Kidney (tissue), 14 donors: ENCODE results near the gene DUSP21. TPM values are rescaled to one million over a fixed set of nuclear protein-coding genes. Genes with fewer than 3 reads are reported as not detected.
"Not testable (repeated sequence)": the region's sequence is repeated elsewhere in the genome, so short reads cannot be mapped to it uniquely, and the experiment has no call there.

ENCODE experiments used
- DNase-seq, 5 donors: peaks; one replicate each; pipeline ENCODE4 v3.0.0-alpha.2; 2013 to 2020
- FAIRE-seq: peaks from 2 replicates; lab custom pipeline; 2012; peaks lifted over from hg19 to GRCh38; lab: Jason Lieb, UNC
- H3K27ac ChIP-seq, 2 donors: one replicate each; pipeline ENCODE4 v1.7.0; 2013; ENCODE audit warnings: low read depth in 2 of 2, low read length in 2 of 2, inconsistent platforms in 1 of 2
- H3K27me3 ChIP-seq: one replicate; pipeline ENCODE4 v1.7.1; 2013; ENCODE audit warnings: low read length, inconsistent platforms; ENCODE audit not compliant: control insufficient read depth, insufficient read depth
- H3K36me3 ChIP-seq, 3 donors: one replicate each; pipeline versions ENCODE4 v1.7.0 to v1.7.1; 2013; ENCODE audit warnings: low read length in 3 of 3, control low read depth in 1 of 3, inconsistent platforms in 1 of 3; ENCODE audit not compliant: insufficient read depth in 3 of 3, control insufficient read depth in 2 of 3
- H3K4me1 ChIP-seq, 3 donors: one replicate each; pipeline versions ENCODE4 v1.7.0 to v1.7.1; 2013; ENCODE audit warnings: low read length in 3 of 3, inconsistent platforms in 1 of 3, low read depth in 1 of 3; ENCODE audit not compliant: control insufficient read depth in 2 of 3, insufficient read depth in 2 of 3
- H3K4me3 ChIP-seq, 3 donors: one replicate each; pipeline versions ENCODE4 v1.7.0 to v1.8.1; 2013; ENCODE audit warnings: low read length in 3 of 3, control low read depth in 1 of 3, inconsistent platforms in 1 of 3
- H3K9ac ChIP-seq, 3 donors: one replicate each; pipeline versions ENCODE4 v1.7.0 to v1.7.1; 2013; ENCODE audit warnings: low read length in 3 of 3, control low read depth in 1 of 3, inconsistent platforms in 1 of 3
- H3K9me3 ChIP-seq, 3 donors: one replicate each; pipeline versions ENCODE4 v1.7.0 to v1.7.1; 2013; ENCODE audit warnings: low read length in 3 of 3, control low read depth in 1 of 3, inconsistent platforms in 1 of 3; ENCODE audit not compliant: control insufficient read depth in 2 of 3, insufficient read depth in 1 of 3
- CTCF ChIP-seq: IDR thresholded peaks from 3 replicates; pipeline ENCODE4 v1.5.1; 2012; ENCODE audit warnings: mild to moderate bottlenecking, moderate library complexity, borderline replicate concordance; ENCODE audit not compliant: insufficient read depth; ENCODE audit errors: extremely low read depth
- intact Hi-C: fragments of 100-400 bp; cut with DNase I; formaldehyde crosslinking; loops from one replicate; pipeline ENCODE4 v1.11.1; 2022
- polyA plus RNA-seq: library from polyadenylated mRNA; stranded (reverse); fragments of 350-450 nt; fragmentation: Illumina TruSeq; extraction: RNeasy Lipid Tissue Mini Kit (QIAGEN cat#74804); gene quantifications from one replicate; pipeline ENCODE4 v1.2.3, GENCODE V29; 2014; ENCODE audit warnings: low read depth, low replicate concordance; ENCODE audit not compliant: insufficient read depth
- total RNA-seq: library from RNA; stranded (reverse); fragmentation: NEBNext Ultra II Directional; extraction: Animal tissue kit (Norgen Biotek cat#: 25700); gene quantifications from one replicate; pipeline ENCODE4 v1.2.1, GENCODE V29; 2021
- donor health status: control.
- donor health status: control.
- donor health status: control.
- donor health status: control.
- donor health status: control.
- donor health status: DM: yes; HTN: yes; CAD: no.
- donor health status: Normal renal cell carcinoma (clear cell type).

DUSP21 gene
- total and polyA plus RNA-seq, 2 donors from 2014 or later: not detected

DNA sequence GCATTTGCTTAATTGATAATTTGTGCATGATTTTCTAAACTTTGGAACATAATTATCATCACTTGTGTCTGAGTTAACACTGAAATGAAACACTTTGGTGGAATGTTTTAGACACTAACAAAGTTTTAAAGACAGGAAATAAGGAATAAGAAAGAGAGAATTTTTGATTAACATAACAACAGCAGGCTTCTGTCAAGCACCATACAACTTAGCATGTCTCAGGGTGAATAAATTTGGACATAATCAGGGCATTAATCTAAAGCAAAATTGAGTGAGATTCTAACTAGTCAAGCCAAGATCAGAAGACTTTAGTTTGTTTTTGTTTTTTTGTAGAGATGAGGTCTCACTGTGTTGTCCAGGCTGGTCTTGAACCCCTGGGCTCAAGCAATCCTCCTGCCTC is 28.1 kb upstream of the DUSP21 start:
- no peaks in the 10 kb centered on the region for H3K9me3 ChIP-seq
- intact Hi-C loops: no loop called here
- H3K27me3 ChIP-seq: no peaks in the 10 kb centered on the region
- FAIRE-seq (no peak), DNase-seq (no peak)
- no peak overlapping the region for H3K4me3 ChIP-seq
- no peaks in the 10 kb centered on the region for H3K36me3 ChIP-seq
- no peak overlapping the region for H3K27ac ChIP-seq
- no peak for TF ChIP-seq CTCF
- H3K4me1 ChIP-seq: no peaks in the 10 kb centered on the region
- no peak overlapping the region for H3K9ac ChIP-seq

GRCh38 chrX:44816367-44816766 is 27.5 kb upstream of the DUSP21 start:
- H3K4me3 ChIP-seq: no peak overlapping the region
- H3K36me3 ChIP-seq: no peaks in the 10 kb centered on the region
- DNase-seq (no peak), FAIRE-seq (no peak)
- H3K27me3 ChIP-seq: no peaks in the 10 kb centered on the region
- H3K9ac ChIP-seq: no peak overlapping the region
- H3K9me3 ChIP-seq: no peaks in the 10 kb centered on the region
- no peak overlapping the region for H3K27ac ChIP-seq
- intact Hi-C loops: no loop called here
- no peaks in the 10 kb centered on the region for H3K4me1 ChIP-seq
- no peak for TF ChIP-seq CTCF

DNA sequence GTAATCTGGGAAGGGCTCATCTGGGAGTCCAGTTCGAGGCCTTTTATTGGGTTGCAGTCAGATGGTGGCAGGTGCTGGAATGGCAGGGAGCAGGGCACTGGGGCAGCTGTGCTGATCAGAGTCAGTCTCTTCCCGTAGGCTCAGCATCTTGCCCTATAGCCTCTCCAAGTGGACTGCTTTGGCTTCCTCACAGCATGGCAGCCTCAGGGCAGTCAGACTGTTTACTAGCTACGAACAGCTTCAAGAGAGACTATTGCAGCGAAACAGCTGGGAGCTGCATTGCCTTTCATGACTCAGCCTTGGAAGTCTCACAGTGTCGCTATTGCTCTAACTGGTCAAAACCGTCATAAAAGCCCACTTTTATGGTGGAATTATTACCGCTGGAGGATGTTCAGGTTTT is 26.8 kb upstream of the DUSP21 start:
- Histone ChIP-seq H3K27me3 (no peaks in the 10 kb centered on the region), H3K4me1 (no peaks in the 10 kb centered on the region), H3K27ac (no peak overlapping the region), H3K36me3 (no peaks in the 10 kb centered on the region), H3K9ac (no peak overlapping the region), H3K9me3 (no peaks in the 10 kb centered on the region), H3K4me3 (no peak overlapping the region)
- intact Hi-C loops: no loop called here
- no peak for FAIRE-seq
- no peak for DNase-seq
- no peak for TF ChIP-seq CTCF

- FAIRE-seq (no peak), DNase-seq (no peak)
- Histone ChIP-seq H3K4me3 (no peak overlapping the region), H3K36me3 (no peaks in the 10 kb centered on the region), H3K27me3 (no peaks in the 10 kb centered on the region), H3K9me3 (no peaks in the 10 kb centered on the region), H3K9ac (no peak overlapping the region), H3K4me1 (no peaks in the 10 kb centered on the region), H3K27ac (no peak overlapping the region)
- no peak for TF ChIP-seq CTCF
- intact Hi-C loops: no loop called here
Observed at GRCh38 chrX:44822601-44823000, 21.2 kb upstream of the DUSP21 start.

DNA sequence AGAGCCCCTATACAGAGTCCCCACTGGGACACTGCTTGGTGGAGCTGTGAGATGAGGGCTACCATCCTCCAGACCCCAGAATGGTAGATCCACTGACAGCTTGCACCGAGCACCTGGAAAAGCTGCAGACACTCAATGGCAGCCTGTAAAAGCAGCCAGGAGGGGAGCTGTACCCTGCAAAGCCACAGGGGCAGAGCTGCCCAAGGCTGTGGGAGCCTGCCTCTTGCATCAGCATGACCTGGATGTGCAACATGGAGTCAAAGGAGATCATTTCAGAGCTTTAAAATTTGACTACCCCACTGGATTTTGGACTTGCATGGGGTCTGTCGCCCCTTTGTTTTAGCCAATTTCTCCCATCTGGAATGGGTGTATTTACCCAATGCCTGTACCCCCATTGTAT is 20.6 kb upstream of the DUSP21 start:
- H3K4me3 ChIP-seq, H3K36me3 ChIP-seq, H3K27ac ChIP-seq, DNase-seq, H3K4me1 ChIP-seq, H3K9ac ChIP-seq, H3K27me3 ChIP-seq, H3K9me3 ChIP-seq, intact Hi-C loops, FAIRE-seq: not testable (repeated sequence)
